Erythroblast (primary cell): ENCODE results near the gene BCAN.

ENCODE experiments used
- GATA1 ChIP-seq: IDR thresholded peaks from 2 replicates; pipeline ENCODE4 v1.6.1; 2011; ENCODE audit warnings: low read depth, mild to moderate bottlenecking, control low read depth, low read length, moderate library complexity
- POLR2A ChIP-seq: IDR thresholded peaks from 2 replicates; pipeline ENCODE4 v1.6.1; 2011; ENCODE audit warnings: mild to moderate bottlenecking, low read length

GRCh38 chr1:156680056-156680455, 38.1 kb downstream of the BCAN start:
- TF ChIP-seq POLR2A (no peak), GATA1 (no peak)
